ENCODE measurements around the gene ABHD8.
"Not testable (repeated sequence)": the region's sequence is repeated elsewhere in the genome, so short reads cannot be mapped to it uniquely, and the experiment has no call there.

ABHD8 gene

DNA sequence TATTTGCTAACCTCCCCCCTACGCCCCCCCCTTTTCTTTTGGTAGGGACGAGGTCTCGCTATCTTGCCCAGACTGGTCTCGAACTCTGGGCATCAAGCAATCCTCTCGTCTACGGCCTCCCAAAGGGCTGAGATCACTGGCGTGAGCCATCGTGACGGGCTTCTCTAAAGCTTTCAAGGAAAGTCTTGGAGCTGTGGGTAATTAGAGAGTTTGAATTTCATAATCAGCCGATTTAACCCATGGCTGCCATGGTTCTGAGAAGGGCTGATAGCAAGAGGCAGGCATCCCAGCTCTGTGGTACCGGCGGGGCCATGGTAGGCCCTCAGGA, 679 bp upstream of the ABHD8 start:
- no peak overlapping the region for H3K4me3 ChIP-seq (ENCODE audit: low read depth, low read length)
- TF ChIP-seq, protein P1, sequence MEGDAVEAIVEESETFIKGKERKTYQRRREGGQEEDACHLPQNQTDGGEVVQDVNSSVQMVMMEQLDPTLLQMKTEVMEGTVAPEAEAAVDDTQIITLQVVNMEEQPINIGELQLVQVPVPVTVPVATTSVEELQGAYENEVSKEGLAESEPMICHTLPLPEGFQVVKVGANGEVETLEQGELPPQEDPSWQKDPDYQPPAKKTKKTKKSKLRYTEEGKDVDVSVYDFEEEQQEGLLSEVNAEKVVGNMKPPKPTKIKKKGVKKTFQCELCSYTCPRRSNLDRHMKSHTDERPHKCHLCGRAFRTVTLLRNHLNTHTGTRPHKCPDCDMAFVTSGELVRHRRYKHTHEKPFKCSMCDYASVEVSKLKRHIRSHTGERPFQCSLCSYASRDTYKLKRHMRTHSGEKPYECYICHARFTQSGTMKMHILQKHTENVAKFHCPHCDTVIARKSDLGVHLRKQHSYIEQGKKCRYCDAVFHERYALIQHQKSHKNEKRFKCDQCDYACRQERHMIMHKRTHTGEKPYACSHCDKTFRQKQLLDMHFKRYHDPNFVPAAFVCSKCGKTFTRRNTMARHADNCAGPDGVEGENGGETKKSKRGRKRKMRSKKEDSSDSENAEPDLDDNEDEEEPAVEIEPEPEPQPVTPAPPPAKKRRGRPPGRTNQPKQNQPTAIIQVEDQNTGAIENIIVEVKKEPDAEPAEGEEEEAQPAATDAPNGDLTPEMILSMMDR (IDR thresholded peaks at IDR 0.05; ENCODE audit: borderline replicate concordance, insufficient read depth, low read depth, low read length) = no peak

DNA sequence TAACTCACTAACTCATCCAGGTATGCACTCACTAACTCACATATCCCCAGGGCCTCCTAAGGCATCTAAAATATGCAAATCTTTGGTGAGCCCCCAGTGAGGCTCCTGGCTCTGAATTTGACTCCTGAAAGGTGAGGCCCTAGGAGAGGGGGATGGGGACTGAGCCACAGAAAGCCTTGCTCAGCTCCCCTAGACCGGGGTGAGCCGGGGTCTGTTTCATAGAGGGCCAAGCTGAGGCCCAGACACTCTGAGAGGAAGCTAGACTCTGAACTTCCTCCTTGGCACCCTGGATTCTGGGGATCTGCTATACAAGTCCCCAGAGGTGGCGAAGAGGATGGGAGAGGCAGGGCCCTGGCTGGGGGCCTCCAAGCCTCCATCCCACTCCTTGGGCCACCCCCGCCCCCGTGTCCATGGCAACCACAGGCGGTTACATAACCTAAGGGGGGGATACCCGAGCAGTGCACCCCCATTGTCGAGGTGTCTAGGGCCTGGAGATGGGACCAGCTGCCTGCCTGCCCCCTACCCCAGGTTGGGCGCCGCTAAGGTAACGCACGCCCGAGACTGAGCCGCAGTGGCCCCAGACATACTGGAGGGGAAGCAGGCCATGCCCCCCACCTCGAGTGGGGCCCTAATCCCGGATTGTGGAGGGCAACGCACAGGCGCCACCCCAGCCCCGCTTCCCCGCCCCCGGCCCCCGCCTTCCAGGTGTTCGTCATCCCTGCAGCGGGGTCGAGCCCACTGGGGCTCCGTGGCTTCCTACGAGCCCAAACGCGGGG, 646 bp downstream of the ABHD8 start:
- H3K4me3 ChIP-seq (ENCODE audit: low read depth, low read length) = peak overlapping the region; percentile 84
- TF ChIP-seq, protein P1 (IDR thresholded peaks at IDR 0.05; ENCODE audit: borderline replicate concordance, insufficient read depth, low read depth, low read length) = no peak

DNA sequence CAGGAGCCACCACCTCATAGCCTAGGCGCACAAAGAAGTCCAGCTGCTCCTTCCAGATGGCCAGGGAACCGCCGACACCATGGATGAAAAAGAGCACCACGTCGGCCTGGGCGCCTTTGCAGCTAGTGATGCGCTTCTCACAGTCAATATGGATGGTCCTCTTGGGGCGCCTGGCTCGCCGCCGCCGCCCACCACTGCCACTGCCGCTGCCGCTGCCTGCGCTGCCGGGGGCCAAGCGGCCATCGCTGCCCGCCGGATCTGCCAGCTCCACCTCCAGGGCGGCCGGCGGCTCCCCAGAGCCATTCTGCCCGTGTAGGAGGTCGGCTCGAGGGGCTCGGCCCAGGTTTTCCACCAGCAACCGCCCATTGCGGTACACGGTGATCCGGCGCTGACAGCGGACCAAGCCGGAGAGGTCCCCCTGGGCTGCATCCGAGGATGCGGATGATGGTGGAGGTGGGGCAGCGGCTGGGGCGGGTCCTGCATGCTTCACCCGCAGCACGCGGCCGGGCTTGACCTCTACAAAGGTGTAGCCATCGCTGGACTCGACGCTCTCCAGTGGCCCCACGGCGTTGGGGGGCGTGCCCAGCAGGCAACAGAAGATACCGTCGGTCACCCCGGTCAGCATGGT, 2.1 kb downstream of the ABHD8 start:
- TF ChIP-seq, protein P1 (IDR thresholded peaks at IDR 0.05; ENCODE audit: borderline replicate concordance, insufficient read depth, low read depth, low read length) = no peak

DNA sequence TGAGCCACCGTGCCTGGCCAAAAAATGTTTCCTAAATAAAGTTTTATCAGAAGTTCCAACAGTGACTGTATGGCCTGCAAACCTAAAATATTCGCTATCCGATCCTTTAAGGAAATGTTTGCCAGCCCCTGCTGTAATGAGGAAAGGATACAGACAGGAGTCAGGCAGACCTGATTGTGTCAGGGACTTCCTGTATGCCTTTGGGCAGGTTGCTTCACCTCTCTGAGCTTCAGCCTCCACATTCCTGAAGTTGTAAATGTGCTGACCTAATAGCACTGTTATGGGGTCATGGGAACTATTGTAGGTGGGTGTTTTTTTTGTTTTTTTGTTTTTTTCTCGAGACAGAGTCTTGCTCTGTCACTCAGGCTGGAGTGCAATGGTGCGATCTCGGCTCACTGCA, 6.2 kb downstream of the ABHD8 start:
- TF ChIP-seq, protein P1 (IDR thresholded peaks at IDR 0.05; ENCODE audit: borderline replicate concordance, insufficient read depth, low read depth, low read length) = no peak
- H3K4me3 ChIP-seq (ENCODE audit: low read depth, low read length) = no peak overlapping the region

More for the DNA sequence above, 2.1 kb downstream of the ABHD8 start:
- no peak overlapping the region for H3K4me3 ChIP-seq (ENCODE audit: low read depth, low read length)

DNA sequence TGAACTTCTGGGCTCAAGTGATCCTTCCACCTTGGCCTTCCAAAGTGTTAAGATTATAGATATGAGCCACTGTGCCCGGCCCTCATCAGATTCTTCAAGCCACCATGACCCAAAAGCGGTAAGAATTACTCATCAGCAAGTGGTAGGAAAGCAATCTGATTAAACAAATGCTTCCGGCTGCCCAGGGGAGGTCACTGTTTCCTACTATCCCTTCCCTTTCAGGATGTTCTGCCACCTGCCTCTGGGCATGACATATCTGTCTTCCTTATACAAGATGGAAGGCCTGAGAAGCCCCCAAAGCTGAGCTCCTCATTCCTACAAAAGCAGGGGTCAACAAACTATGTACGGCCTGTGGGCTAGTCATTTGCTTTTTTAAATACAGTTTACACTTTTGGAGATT, 7.0 kb downstream of the ABHD8 start:
- TF ChIP-seq, protein P1 (IDR thresholded peaks at IDR 0.05; ENCODE audit: borderline replicate concordance, insufficient read depth, low read depth, low read length) = no peak
- no peak overlapping the region for H3K4me3 ChIP-seq (ENCODE audit: low read depth, low read length)

DNA sequence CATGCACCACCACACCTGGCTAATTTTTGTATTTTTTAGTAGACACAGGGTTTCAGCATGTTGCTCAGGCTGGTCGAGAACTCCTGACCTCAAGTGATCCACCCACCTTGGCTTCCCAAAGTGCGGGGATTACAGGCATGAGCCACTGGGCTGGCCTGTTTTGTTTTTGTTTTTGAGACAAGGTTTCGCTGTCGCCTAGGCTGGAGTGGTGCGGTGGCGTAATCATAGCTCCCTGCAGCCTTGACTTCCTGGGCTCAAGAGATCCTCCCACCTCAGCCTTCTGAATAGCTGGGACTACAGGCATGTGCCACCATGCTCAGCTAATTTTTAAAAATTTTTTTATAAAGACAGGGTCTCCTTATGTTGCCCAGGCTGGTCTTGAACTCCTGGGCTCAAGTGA, 7.7 kb downstream of the ABHD8 start:
- not testable (repeated sequence) for H3K4me3 ChIP-seq (ENCODE audit: low read depth, low read length)

DNA sequence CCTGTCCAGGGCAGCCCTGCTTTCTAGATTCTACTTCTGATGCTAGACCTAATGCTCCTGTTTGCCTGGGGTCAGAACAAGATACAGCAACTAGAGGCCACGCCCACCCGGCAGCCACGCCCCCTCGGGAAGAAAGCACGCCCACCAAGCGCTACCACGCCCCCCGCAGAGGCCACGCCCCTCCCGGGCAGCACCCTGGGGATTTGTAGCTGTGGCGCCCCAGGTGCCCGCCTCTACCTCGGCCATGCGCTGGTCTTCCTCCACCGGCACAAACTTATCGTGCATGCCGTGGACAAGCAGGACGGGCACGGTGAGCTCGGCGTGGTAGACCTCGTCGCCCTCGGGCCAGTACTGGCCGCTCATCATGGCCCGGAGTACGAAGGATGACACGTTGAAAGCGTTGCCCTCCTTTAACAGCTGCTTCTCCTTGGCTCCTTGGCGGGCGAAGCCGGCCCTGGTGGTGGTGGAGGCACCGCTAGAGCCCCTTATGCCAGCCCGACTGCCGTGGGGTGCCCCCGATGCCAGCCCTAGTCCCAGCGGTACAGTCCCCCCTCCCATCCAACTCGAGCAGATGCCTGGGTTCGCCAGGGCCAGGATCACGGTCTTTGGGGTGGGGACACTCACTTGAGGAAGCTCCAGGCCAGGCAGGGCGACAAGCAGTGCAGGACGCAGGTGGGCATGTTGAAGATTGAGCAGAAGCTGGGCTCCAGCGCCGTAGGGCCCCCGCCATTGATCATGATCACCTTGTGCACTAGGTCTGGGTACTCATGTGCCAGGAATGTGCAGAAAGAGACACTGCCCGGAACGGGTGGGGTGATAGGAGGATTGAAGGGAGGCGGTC, 9.0 kb downstream of the ABHD8 start:
- no peak overlapping the region for H3K4me3 ChIP-seq (ENCODE audit: low read depth, low read length)
- TF ChIP-seq, protein P1 (IDR thresholded peaks at IDR 0.05; ENCODE audit: borderline replicate concordance, insufficient read depth, low read depth, low read length) = no peak
